HFFc6 (cell line): ENCODE results near the gene GSK3B. TPM values are rescaled to one million over a fixed set of nuclear protein-coding genes. Genes with fewer than 3 reads are reported as not detected.

Experiments
- DNase-seq: peaks from one replicate; pipeline ENCODE4 v3.0.0-alpha.2; 2018
- H3K27ac Mint-ChIP-seq: 2 replicates; pipeline ENCODE4 v1.8.0; 2020; ENCODE audit warnings: mild to moderate bottlenecking, mixed read lengths
- H3K27me3 Mint-ChIP-seq: 2 replicates; pipeline ENCODE4 v1.8.0; 2021; ENCODE audit warnings: mild to moderate bottlenecking, moderate library complexity, mixed read lengths; ENCODE audit not compliant: insufficient read depth
- H3K36me3 Mint-ChIP-seq: 2 replicates; pipeline ENCODE4 v1.8.0; 2021; ENCODE audit warnings: low read depth, mixed read lengths
- H3K4me1 Mint-ChIP-seq: 2 replicates; pipeline ENCODE4 v1.8.0; 2020; ENCODE audit warnings: low read depth, mixed read lengths
- H3K4me3 Mint-ChIP-seq: 2 replicates; pipeline ENCODE4 v1.8.0; 2020; ENCODE audit warnings: mild to moderate bottlenecking, moderate library complexity, mixed read lengths
- H3K9me3 Mint-ChIP-seq: 2 replicates; pipeline ENCODE4 v1.8.0; 2020; ENCODE audit warnings: mild to moderate bottlenecking, mixed read lengths
- total RNA-seq, 6 experiments: library from RNA; stranded (reverse); fragmentation: NEBNext Ultra II Directional; extraction: Animal tissue kit (Norgen Biotek cat#: 25700); gene quantifications; 2 replicates in 1 of 6; 3 replicates in 5 of 6; pipeline ENCODE4 v1.2.3, GENCODE V29; 2021
- TF ChIP-seq, protein P1 (sequence below): fragments of 200-600 bp; sonication (generic); IDR thresholded peaks from 2 replicates; pipeline ENCODE4 v1.5.0; 2021; ENCODE audit warnings: antibody characterized with exemption, mild to moderate bottlenecking

GSK3B gene
- total RNA-seq, 6 experiments from 2014 or later, result 42.9 to 52.8 (median 49.6) TPM

DNA sequence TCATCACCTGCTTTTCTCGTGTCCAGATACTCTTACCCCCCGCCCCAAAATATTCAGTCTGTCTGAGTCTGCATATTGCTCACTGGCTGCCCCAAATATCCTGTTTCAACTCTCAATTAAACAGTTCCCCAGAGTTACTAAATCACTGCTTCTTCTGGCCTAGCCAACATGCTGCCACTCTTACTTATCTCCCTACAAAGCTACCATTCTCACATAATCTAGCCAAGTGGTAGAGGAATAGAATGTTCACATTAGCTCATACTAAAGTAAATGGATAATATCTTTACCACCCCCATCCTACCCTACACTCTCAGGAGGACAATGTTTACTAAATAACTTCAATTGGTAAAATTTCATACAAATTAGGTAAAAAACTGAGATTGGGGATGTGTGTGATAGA lies 234.5 kb downstream of the GSK3B start:
- TF ChIP-seq, protein P1, sequence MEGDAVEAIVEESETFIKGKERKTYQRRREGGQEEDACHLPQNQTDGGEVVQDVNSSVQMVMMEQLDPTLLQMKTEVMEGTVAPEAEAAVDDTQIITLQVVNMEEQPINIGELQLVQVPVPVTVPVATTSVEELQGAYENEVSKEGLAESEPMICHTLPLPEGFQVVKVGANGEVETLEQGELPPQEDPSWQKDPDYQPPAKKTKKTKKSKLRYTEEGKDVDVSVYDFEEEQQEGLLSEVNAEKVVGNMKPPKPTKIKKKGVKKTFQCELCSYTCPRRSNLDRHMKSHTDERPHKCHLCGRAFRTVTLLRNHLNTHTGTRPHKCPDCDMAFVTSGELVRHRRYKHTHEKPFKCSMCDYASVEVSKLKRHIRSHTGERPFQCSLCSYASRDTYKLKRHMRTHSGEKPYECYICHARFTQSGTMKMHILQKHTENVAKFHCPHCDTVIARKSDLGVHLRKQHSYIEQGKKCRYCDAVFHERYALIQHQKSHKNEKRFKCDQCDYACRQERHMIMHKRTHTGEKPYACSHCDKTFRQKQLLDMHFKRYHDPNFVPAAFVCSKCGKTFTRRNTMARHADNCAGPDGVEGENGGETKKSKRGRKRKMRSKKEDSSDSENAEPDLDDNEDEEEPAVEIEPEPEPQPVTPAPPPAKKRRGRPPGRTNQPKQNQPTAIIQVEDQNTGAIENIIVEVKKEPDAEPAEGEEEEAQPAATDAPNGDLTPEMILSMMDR, result no peak
- Mint-ChIP-seq H3K9me3 (peaks cover 4% of the 10 kb centered on the region), H3K27me3 (no peaks in the 10 kb centered on the region), H3K4me3 (no peak overlapping the region), H3K27ac (no peak overlapping the region), H3K4me1 (no peaks in the 10 kb centered on the region), H3K36me3 (peaks cover 56% of the 10 kb centered on the region)
- DNase-seq, result no peak

DNA sequence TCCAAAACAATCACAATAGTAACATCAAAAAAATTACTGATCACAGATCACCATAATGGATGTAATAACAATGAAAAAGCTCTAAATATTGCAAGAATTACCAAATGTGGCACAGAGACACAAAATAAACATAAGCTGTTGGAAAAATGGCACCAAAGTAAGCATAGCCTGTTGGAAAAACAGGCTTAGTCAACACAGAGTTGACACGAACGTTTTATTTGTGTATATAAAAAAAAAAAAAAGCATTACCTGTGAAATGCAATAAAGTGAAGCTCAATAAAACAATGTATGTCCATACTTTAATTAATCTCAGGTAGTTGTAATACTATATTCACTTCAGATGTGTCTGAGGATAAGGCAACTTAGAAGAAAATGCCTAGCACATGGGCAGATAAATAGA lies 235.3 kb downstream of the GSK3B start:
- H3K4me3 Mint-ChIP-seq, result no peak overlapping the region
- DNase-seq, result no peak
- H3K9me3 Mint-ChIP-seq, result peaks cover 4% of the 10 kb centered on the region
- H3K36me3 Mint-ChIP-seq, result peaks cover 64% of the 10 kb centered on the region
- TF ChIP-seq, protein P1, result no peak
- no peaks in the 10 kb centered on the region for H3K4me1 Mint-ChIP-seq
- no peaks in the 10 kb centered on the region for H3K27me3 Mint-ChIP-seq
- H3K27ac Mint-ChIP-seq, result no peak overlapping the region

DNA sequence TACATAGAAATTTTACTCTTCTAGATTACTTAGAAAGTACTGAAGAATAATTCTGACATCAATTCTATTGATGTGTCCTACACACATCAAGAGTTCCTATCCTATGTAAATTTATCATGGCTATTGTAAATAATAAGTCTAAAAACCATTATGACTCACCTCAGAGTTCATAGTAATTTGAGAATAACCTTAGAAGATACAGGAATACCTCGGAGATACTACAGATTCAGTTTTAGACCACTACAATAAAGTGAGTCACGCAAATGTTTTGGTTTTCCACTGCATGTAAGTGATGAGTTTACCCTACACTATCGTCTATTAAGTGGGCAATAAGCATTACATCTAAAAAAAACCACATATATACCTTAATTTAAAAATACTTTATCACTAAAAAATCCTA lies 237.6 kb downstream of the GSK3B start:
- peaks cover 52% of the 10 kb centered on the region for H3K36me3 Mint-ChIP-seq
- no peaks in the 10 kb centered on the region for H3K4me1 Mint-ChIP-seq
- no peak overlapping the region for H3K4me3 Mint-ChIP-seq
- TF ChIP-seq, protein P1, result no peak
- H3K27ac Mint-ChIP-seq, result no peak overlapping the region
- H3K27me3 Mint-ChIP-seq, result no peaks in the 10 kb centered on the region
- DNase-seq, result no peak
- H3K9me3 Mint-ChIP-seq, result peaks cover 4% of the 10 kb centered on the region

DNA sequence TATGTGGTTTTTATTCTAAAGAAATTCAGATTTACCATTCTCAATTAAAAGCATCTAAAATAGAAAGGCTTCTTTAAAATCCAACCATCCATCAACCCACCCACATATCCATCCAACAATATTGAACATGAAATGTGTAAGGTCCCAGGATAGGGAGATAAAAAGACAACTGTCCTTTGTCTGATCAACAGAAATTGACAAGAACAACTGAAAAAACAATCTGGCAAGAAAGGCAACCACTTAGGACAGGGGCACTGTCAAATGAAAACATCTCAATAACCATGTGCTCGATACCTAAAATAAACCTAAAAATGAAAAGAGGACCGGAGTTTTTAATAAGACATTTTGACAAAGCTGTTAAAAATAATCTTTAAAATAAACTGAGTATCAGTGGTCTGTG lies 245.1 kb downstream of the GSK3B start:
- no peaks in the 10 kb centered on the region for H3K4me1 Mint-ChIP-seq
- H3K4me3 Mint-ChIP-seq, result no peak overlapping the region
- no peaks in the 10 kb centered on the region for H3K9me3 Mint-ChIP-seq
- no peaks in the 10 kb centered on the region for H3K27me3 Mint-ChIP-seq
- no peak for DNase-seq
- TF ChIP-seq, protein P1, result no peak
- H3K36me3 Mint-ChIP-seq, result peaks cover 22% of the 10 kb centered on the region
- H3K27ac Mint-ChIP-seq, result no peak overlapping the region

DNA sequence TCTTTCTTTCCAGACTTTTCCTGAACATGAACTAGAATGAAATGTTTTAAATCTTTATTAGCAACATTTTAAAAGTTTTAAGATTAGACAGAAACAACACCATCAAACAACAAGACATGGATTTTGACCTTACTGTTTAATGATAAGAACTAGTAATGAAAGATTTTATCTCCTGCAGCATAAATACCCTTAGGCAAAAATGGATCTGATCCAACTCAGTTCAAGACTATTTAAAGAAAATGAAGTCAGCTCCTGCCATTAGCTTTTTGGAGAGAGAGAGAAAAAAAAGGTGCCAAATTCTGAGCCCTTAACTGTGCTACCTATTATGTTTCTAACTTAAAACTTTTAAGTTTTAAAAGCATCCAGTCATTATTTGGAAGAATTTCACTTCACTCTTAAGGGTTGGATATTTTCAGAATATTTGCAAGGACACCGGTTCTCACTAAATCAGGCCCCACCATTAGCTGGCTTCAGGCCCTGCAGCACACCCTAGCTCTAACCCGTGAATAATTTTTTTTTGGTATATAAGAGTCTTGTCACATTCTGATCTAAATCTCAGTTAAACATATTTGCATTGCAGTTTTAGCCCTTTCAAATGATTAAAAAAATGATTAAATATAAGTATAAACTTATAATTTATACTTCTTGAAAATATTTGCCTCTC lies 252.3 kb downstream of the GSK3B start:
- peaks cover 6% of the 10 kb centered on the region for H3K4me1 Mint-ChIP-seq
- TF ChIP-seq, protein P1, result no peak
- no peaks in the 10 kb centered on the region for H3K27me3 Mint-ChIP-seq
- peaks cover 30% of the 10 kb centered on the region for H3K36me3 Mint-ChIP-seq
- H3K27ac Mint-ChIP-seq, result no peak overlapping the region
- DNase-seq, result no peak
- H3K9me3 Mint-ChIP-seq, result no peaks in the 10 kb centered on the region
- H3K4me3 Mint-ChIP-seq, result no peak overlapping the region
